ENCODE measurements around the gene FBXO38.

DNA sequence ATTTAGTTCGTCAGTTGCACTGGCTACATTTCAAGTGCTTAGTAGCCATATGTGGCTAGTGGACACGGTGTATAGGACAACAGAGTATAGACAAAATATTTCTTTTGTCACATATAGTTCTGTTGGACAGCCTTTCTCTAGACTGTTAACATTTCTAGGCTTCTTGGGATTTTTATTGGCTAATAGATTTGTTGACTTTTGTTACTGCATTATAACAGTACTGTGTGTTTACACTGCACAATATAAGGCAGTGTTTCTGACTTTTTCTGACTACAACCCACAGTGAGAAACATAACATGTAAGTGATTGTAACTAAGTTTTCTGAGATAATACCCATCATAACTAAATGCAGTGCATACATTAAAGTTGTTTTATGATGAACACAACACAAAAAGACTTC lies 11.3 kb downstream of the FBXO38 start:
- TF ChIP-seq POLR2A (IDR thresholded peaks at IDR 0.05; ENCODE audit: low read depth, low read length) (no peak), POLR2AphosphoS5 (IDR thresholded peaks at IDR 0.05; ENCODE audit: low read depth, low read length) (no peak), SPI1 (IDR thresholded peaks at IDR 0.05; ENCODE audit: low read depth, low read length) (no peak), TAF1 (IDR thresholded peaks at IDR 0.05; ENCODE audit: low read depth, low read length) (no peak), PAX5 (IDR thresholded peaks at IDR 0.05; ENCODE audit: insufficient read depth, low read length, severe bottlenecking) (no peak), POU2F2 (IDR thresholded peaks at IDR 0.05; ENCODE audit: low read depth, low read length) (no peak)
